NCI-H345 (cell line): ENCODE data around the gene COL24A1.
"Not testable (repeated sequence)": the region's sequence is repeated elsewhere in the genome, so short reads cannot be mapped to it uniquely, and the experiment has no call there.

Experiments used
- DNase-seq: peaks from one replicate; lab custom pipeline; 2025; lab: John Stamatoyannopoulos, UW

Gene COL24A1

GRCh38 chr1:85888921-85889320, 267.7 kb downstream of the COL24A1 start:
- DNase-seq, result no peak

GRCh38 chr1:85884372-85885035, 272.1 kb downstream of the COL24A1 start:
- no peak for DNase-seq

GRCh38 chr1:85867189-85867588, 289.4 kb downstream of the COL24A1 start:
- no peak for DNase-seq

GRCh38 chr1:85865213-85865612, 291.4 kb downstream of the COL24A1 start:
- DNase-seq, result no peak

- no peak for DNase-seq
Observed at GRCh38 chr1:85864727-85865126, 291.8 kb downstream of the COL24A1 start.

- not testable (repeated sequence) for DNase-seq
Observed at GRCh38 chr1:85863639-85864038, 292.9 kb downstream of the COL24A1 start.

- DNase-seq, result no peak
Observed at GRCh38 chr1:85862456-85862855, 294.1 kb downstream of the COL24A1 start.

- DNase-seq, result no peak
Observed at GRCh38 chr1:85857991-85858390, 298.6 kb downstream of the COL24A1 start.

- DNase-seq, result no peak
Observed at GRCh38 chr1:85850238-85850637, 306.3 kb downstream of the COL24A1 start.

- no peak for DNase-seq
Observed at GRCh38 chr1:85849660-85850059, 306.9 kb downstream of the COL24A1 start.

- DNase-seq, result no peak
Observed at GRCh38 chr1:85847356-85847755, 309.2 kb downstream of the COL24A1 start.

GRCh38 chr1:85846706-85847105, 309.9 kb downstream of the COL24A1 start:
- DNase-seq, result no peak

GRCh38 chr1:85839459-85839858, 317.1 kb downstream of the COL24A1 start:
- DNase-seq, result no peak

GRCh38 chr1:85838238-85838637, 318.3 kb downstream of the COL24A1 start:
- DNase-seq, result no peak

- no peak for DNase-seq
Observed at GRCh38 chr1:85836736-85837135, 319.8 kb downstream of the COL24A1 start.

GRCh38 chr1:85833165-85833564, 323.4 kb downstream of the COL24A1 start:
- not testable (repeated sequence) for DNase-seq

GRCh38 chr1:85830837-85831236, 325.7 kb downstream of the COL24A1 start:
- DNase-seq, result no peak

- DNase-seq, result no peak
Observed at GRCh38 chr1:85824066-85824840, 332.3 kb downstream of the COL24A1 start.

- no peak for DNase-seq
Observed at GRCh38 chr1:85822696-85823095, 333.9 kb downstream of the COL24A1 start.

GRCh38 chr1:85818371-85818770, 338.2 kb downstream of the COL24A1 start:
- no peak for DNase-seq

- no peak for DNase-seq
Observed at GRCh38 chr1:85816606-85817005, 340.0 kb downstream of the COL24A1 start.

GRCh38 chr1:85815906-85816305, 340.7 kb downstream of the COL24A1 start:
- no peak for DNase-seq

- no peak for DNase-seq
Observed at GRCh38 chr1:85806236-85806965, 350.2 kb downstream of the COL24A1 start.
